MM.1S (cell line): ENCODE measurements around the gene CAMKK2.

Experiments used
- DNase-seq: peaks from one replicate; pipeline ENCODE4 v3.0.0-alpha.2; 2015
- H2AFZ ChIP-seq: fragments of 300-600 bp; sonication (generic); 2 replicates; pipeline ENCODE4 v1.6.0; 2016; ENCODE audit warnings: antibody characterized with exemption, low read length
- H3F3A ChIP-seq: fragments of 300-600 bp; sonication (generic); 2 replicates; pipeline ENCODE4 v1.6.1; 2016; ENCODE audit warnings: mild to moderate bottlenecking, antibody characterized with exemption, low read length, moderate library complexity, mixed read lengths; ENCODE audit not compliant: insufficient read depth
- H3K27ac ChIP-seq: fragments of 300-600 bp; sonication (generic); 2 replicates; pipeline ENCODE4 v1.5.1; 2016; ENCODE audit warnings: mild to moderate bottlenecking, low read length
- H3K27me3 ChIP-seq: fragments of 300-600 bp; sonication (generic); replicated peaks from 2 replicates; pipeline ENCODE4 v1.6.0; 2016; ENCODE audit warnings: low read length; ENCODE audit not compliant: insufficient read depth
- H3K36me3 ChIP-seq: fragments of 300-600 bp; sonication (generic); replicated peaks from 2 replicates; pipeline ENCODE4 v1.6.1; 2016; ENCODE audit warnings: mild to moderate bottlenecking, low read length, mixed read lengths; ENCODE audit not compliant: insufficient read depth
- H3K4me1 ChIP-seq: fragments of 300-600 bp; sonication (generic); 2 replicates; pipeline ENCODE4 v1.6.1; 2016; ENCODE audit warnings: low read length, mixed read lengths
- H3K4me2 ChIP-seq: fragments of 300-600 bp; sonication (generic); 2 replicates; pipeline ENCODE4 v1.6.0; 2016; ENCODE audit warnings: low read depth, low read length
- H3K4me3 ChIP-seq: fragments of 300-600 bp; sonication (generic); 2 replicates; pipeline ENCODE4 v1.5.1; 2016; ENCODE audit warnings: low read length, mixed read lengths
- H3K79me2 ChIP-seq: fragments of 300-600 bp; sonication (generic); 2 replicates; pipeline ENCODE4 v1.6.1; 2016; ENCODE audit warnings: mixed run types, low read length, mixed read lengths
- H3K9ac ChIP-seq: fragments of 300-600 bp; sonication (generic); 2 replicates; pipeline ENCODE4 v1.6.1; 2016; ENCODE audit warnings: low read length, mixed read lengths
- H3K9me2 ChIP-seq: fragments of 300-600 bp; sonication (generic); replicated peaks from 2 replicates; pipeline ENCODE4 v1.6.1; 2016; ENCODE audit warnings: mild to moderate bottlenecking, low read length, mixed read lengths; ENCODE audit not compliant: insufficient read depth
- H3K9me3 ChIP-seq: fragments of 300-600 bp; sonication (generic); replicated peaks from 2 replicates; pipeline ENCODE4 v1.6.1; 2016; ENCODE audit warnings: mild to moderate bottlenecking, low read length, mixed read lengths; ENCODE audit not compliant: insufficient read depth
- H4K20me1 ChIP-seq: fragments of 300-600 bp; sonication (generic); 2 replicates; pipeline ENCODE4 v1.6.1; 2016; ENCODE audit warnings: mild to moderate bottlenecking, low read length, moderate library complexity, mixed read lengths; ENCODE audit not compliant: insufficient read depth
- EZH2 ChIP-seq: fragments of 300-600 bp; sonication (generic); optimal IDR thresholded peaks from 2 replicates; pipeline ENCODE3; 2017; ENCODE audit warnings: low read depth, mild to moderate bottlenecking, antibody characterized with exemption, low read length, mixed read lengths
- EZH2phosphoT487 ChIP-seq: fragments of 300-600 bp; sonication (generic); IDR thresholded peaks from 2 replicates; pipeline ENCODE4 v1.6.1; 2018; ENCODE audit warnings: antibody characterized with exemption, low read length
- TF ChIP-seq, protein P1 (sequence below): fragments of 300-600 bp; sonication (generic); IDR thresholded peaks from 2 replicates; pipeline ENCODE4 v1.5.1; 2016; ENCODE audit warnings: antibody characterized with exemption, low read length, mixed read lengths

Gene CAMKK2

DNA sequence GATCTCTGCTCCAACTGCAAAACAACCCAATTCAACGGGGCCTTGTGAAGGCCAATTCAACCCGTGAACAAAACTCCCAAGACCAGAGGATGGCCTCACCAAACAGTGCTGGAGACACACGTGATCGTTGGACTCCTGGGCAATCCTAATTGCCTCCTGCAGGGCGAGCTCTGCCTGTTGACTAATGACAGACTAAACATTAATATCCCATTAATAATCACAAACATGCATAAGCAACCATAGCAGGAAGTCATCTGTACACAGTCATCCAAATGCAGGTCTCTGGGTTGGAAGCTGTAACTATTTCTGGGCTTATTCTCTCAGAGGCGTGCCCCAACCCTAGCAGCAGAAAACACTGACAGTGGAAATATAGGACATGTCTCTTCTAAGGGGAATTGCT, 34.7 kb upstream of the CAMKK2 start:
- H2AFZ ChIP-seq = no peak overlapping the region
- no peak overlapping the region for H3K4me3 ChIP-seq
- DNase-seq = no peak
- no peaks in the 10 kb centered on the region for H3F3A ChIP-seq
- no peak overlapping the region for H3K27ac ChIP-seq
- TF ChIP-seq EZH2 (no peak), EZH2phosphoT487 (no peak)
- TF ChIP-seq, protein P1, sequence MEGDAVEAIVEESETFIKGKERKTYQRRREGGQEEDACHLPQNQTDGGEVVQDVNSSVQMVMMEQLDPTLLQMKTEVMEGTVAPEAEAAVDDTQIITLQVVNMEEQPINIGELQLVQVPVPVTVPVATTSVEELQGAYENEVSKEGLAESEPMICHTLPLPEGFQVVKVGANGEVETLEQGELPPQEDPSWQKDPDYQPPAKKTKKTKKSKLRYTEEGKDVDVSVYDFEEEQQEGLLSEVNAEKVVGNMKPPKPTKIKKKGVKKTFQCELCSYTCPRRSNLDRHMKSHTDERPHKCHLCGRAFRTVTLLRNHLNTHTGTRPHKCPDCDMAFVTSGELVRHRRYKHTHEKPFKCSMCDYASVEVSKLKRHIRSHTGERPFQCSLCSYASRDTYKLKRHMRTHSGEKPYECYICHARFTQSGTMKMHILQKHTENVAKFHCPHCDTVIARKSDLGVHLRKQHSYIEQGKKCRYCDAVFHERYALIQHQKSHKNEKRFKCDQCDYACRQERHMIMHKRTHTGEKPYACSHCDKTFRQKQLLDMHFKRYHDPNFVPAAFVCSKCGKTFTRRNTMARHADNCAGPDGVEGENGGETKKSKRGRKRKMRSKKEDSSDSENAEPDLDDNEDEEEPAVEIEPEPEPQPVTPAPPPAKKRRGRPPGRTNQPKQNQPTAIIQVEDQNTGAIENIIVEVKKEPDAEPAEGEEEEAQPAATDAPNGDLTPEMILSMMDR = no peak
- H3K9ac ChIP-seq = no peak overlapping the region
- H3K4me2 ChIP-seq = no peak overlapping the region
- peaks cover under 1% of the 10 kb centered on the region; the same call in 1 of the 2 replicates for H3K4me1 ChIP-seq
- no peaks in the 10 kb centered on the region for H3K36me3 ChIP-seq
- no peaks in the 10 kb centered on the region for H4K20me1 ChIP-seq
- no peaks in the 10 kb centered on the region for H3K9me3 ChIP-seq
- H3K27me3 ChIP-seq = no peaks in the 10 kb centered on the region
- H3K79me2 ChIP-seq = no peaks in the 10 kb centered on the region
- H3K9me2 ChIP-seq = no peaks in the 10 kb centered on the region

DNA sequence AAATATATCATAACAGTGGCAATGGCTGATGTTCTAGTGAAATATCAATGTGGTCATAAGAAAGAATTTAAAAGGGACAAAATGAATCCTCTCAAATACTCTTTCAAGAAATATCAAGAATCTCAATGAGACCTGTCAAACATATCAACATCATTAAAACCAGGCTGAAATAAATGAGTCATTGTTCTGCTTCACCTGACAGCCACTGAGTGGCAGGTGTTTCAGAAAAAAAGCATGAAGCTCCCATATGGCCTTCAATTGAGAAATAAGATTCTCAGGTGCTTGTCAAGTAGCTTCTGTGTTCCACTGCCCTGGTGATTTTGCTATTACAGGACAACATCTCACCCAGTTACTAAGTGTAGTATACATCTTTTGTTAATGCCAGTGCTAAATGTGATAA, 34.2 kb upstream of the CAMKK2 start:
- H3K79me2 ChIP-seq = no peaks in the 10 kb centered on the region
- H3K4me3 ChIP-seq = no peak overlapping the region
- peaks cover 6% of the 10 kb centered on the region for H3K4me1 ChIP-seq
- H4K20me1 ChIP-seq = no peaks in the 10 kb centered on the region
- H3K9me2 ChIP-seq = no peaks in the 10 kb centered on the region
- no peaks in the 10 kb centered on the region for H3K27me3 ChIP-seq
- H3K27ac ChIP-seq = no peak overlapping the region
- no peak overlapping the region for H2AFZ ChIP-seq
- H3F3A ChIP-seq = 0 out of 2 replicates have a peak, but pooled peaks cover 5% of the 10 kb centered on the region
- no peak overlapping the region for H3K9ac ChIP-seq
- H3K36me3 ChIP-seq = no peaks in the 10 kb centered on the region
- no peaks in the 10 kb centered on the region for H3K9me3 ChIP-seq
- no peak for DNase-seq
- no peak for TF ChIP-seq EZH2phosphoT487
- TF ChIP-seq, protein P1 = no peak
- no peak for TF ChIP-seq EZH2
- H3K4me2 ChIP-seq = no peak overlapping the region

DNA sequence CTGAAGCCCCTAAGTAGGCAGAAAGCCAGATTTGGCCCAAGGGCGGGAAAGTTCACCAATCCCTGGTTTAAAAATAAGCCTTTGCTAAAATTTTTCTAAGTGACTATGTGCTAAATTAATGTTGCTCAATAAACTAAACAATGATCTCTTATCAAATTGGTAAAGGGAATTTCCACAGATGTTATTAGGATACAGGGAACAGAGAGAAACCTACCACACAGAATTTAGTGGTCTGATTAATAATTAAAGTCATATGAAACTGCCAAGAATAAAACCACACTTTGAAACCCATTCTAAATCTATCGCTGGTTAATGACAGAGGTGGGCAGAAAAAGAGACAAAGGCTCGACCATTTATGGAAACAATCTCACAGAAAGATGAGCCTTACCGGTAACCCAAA, 33.7 kb upstream of the CAMKK2 start:
- no peaks in the 10 kb centered on the region for H3K36me3 ChIP-seq
- H3K4me3 ChIP-seq = no peak overlapping the region
- TF ChIP-seq EZH2 (no peak), EZH2phosphoT487 (no peak)
- TF ChIP-seq, protein P1 = no peak
- DNase-seq = no peak
- H3K79me2 ChIP-seq = no peaks in the 10 kb centered on the region
- no peaks in the 10 kb centered on the region for H3K27me3 ChIP-seq
- peaks cover 8% of the 10 kb centered on the region for H3K4me1 ChIP-seq
- no peak overlapping the region for H3K4me2 ChIP-seq
- no peaks in the 10 kb centered on the region for H3K9me3 ChIP-seq
- H3F3A ChIP-seq = 0 out of 2 replicates have a peak, but pooled peaks cover 5% of the 10 kb centered on the region
- H3K9me2 ChIP-seq = no peaks in the 10 kb centered on the region
- no peak overlapping the region for H3K9ac ChIP-seq
- no peak overlapping the region for H2AFZ ChIP-seq
- no peak overlapping the region for H3K27ac ChIP-seq
- no peaks in the 10 kb centered on the region for H4K20me1 ChIP-seq
